Measurements from ENCODE around the gene PGM5.

Gene PGM5

GRCh38 chr9:68480807-68481206 lies 124.4 kb downstream of the PGM5 start:
- DNase-seq (ENCODE audit: insufficient read length) (no peak), FAIRE-seq (no peak)
- TF ChIP-seq TAF1 (IDR thresholded peaks at IDR 0.05; ENCODE audit: borderline replicate concordance, low read depth, low read length) (no peak), POLR2AphosphoS5 (IDR thresholded peaks at IDR 0.05; ENCODE audit: low read depth, low read length) (no peak), POLR2A (IDR thresholded peaks at IDR 0.05; ENCODE audit: low read depth, low read length) (no peak)

- TF ChIP-seq TAF1 (IDR thresholded peaks at IDR 0.05; ENCODE audit: borderline replicate concordance, low read depth, low read length): no peak
- TF ChIP-seq POLR2AphosphoS5 (IDR thresholded peaks at IDR 0.05; ENCODE audit: low read depth, low read length): no peak
- no peak for TF ChIP-seq POLR2A (IDR thresholded peaks at IDR 0.05; ENCODE audit: low read depth, low read length)
- FAIRE-seq (no peak), DNase-seq (ENCODE audit: insufficient read length) (no peak)
These were observed 126.1 kb downstream of the PGM5 start for GRCh38 chr9:68482548-68482947.

GRCh38 chr9:68488126-68488525 lies 131.7 kb downstream of the PGM5 start:
- no peak for TF ChIP-seq TAF1 (IDR thresholded peaks at IDR 0.05; ENCODE audit: borderline replicate concordance, low read depth, low read length)
- TF ChIP-seq POLR2AphosphoS5 (IDR thresholded peaks at IDR 0.05; ENCODE audit: low read depth, low read length): no peak
- no peak for TF ChIP-seq POLR2A (IDR thresholded peaks at IDR 0.05; ENCODE audit: low read depth, low read length)
- DNase-seq (ENCODE audit: insufficient read length): no peak
- FAIRE-seq: no peak

GRCh38 chr9:68489646-68490045 lies 133.2 kb downstream of the PGM5 start:
- TF ChIP-seq POLR2AphosphoS5 (IDR thresholded peaks at IDR 0.05; ENCODE audit: low read depth, low read length): no peak
- TF ChIP-seq TAF1 (IDR thresholded peaks at IDR 0.05; ENCODE audit: borderline replicate concordance, low read depth, low read length): no peak
- no peak for TF ChIP-seq POLR2A (IDR thresholded peaks at IDR 0.05; ENCODE audit: low read depth, low read length)
- DNase-seq (ENCODE audit: insufficient read length) (no peak), FAIRE-seq (no peak)

- DNase-seq (ENCODE audit: insufficient read length) (no peak), FAIRE-seq (no peak)
- TF ChIP-seq POLR2A (IDR thresholded peaks at IDR 0.05; ENCODE audit: low read depth, low read length) (no peak), TAF1 (IDR thresholded peaks at IDR 0.05; ENCODE audit: borderline replicate concordance, low read depth, low read length) (no peak), POLR2AphosphoS5 (IDR thresholded peaks at IDR 0.05; ENCODE audit: low read depth, low read length) (no peak)
These were observed 136.4 kb downstream of the PGM5 start for GRCh38 chr9:68492806-68493205.

GRCh38 chr9:68493541-68493940 lies 137.1 kb downstream of the PGM5 start:
- DNase-seq (ENCODE audit: insufficient read length): no peak
- no peak for TF ChIP-seq POLR2AphosphoS5 (IDR thresholded peaks at IDR 0.05; ENCODE audit: low read depth, low read length)
- TF ChIP-seq POLR2A (IDR thresholded peaks at IDR 0.05; ENCODE audit: low read depth, low read length): no peak
- no peak for TF ChIP-seq TAF1 (IDR thresholded peaks at IDR 0.05; ENCODE audit: borderline replicate concordance, low read depth, low read length)
- FAIRE-seq: no peak

GRCh38 chr9:68493958-68494577 lies 137.7 kb downstream of the PGM5 start:
- no peak for FAIRE-seq
- no peak for DNase-seq (ENCODE audit: insufficient read length)
- TF ChIP-seq POLR2AphosphoS5 (IDR thresholded peaks at IDR 0.05; ENCODE audit: low read depth, low read length) (no peak), TAF1 (IDR thresholded peaks at IDR 0.05; ENCODE audit: borderline replicate concordance, low read depth, low read length) (no peak), POLR2A (IDR thresholded peaks at IDR 0.05; ENCODE audit: low read depth, low read length) (no peak)

- TF ChIP-seq POLR2A (IDR thresholded peaks at IDR 0.05; ENCODE audit: low read depth, low read length) (no peak), POLR2AphosphoS5 (IDR thresholded peaks at IDR 0.05; ENCODE audit: low read depth, low read length) (no peak), TAF1 (IDR thresholded peaks at IDR 0.05; ENCODE audit: borderline replicate concordance, low read depth, low read length) (no peak)
- FAIRE-seq: no peak
- DNase-seq (ENCODE audit: insufficient read length): no peak
These were observed 138.8 kb downstream of the PGM5 start for GRCh38 chr9:68495247-68495646.

- no peak for DNase-seq (ENCODE audit: insufficient read length)
- FAIRE-seq: no peak
- TF ChIP-seq POLR2A (IDR thresholded peaks at IDR 0.05; ENCODE audit: low read depth, low read length): no peak
These were observed 139.9 kb downstream of the PGM5 start for GRCh38 chr9:68496356-68496755.

- no peak for TF ChIP-seq TAF1 (IDR thresholded peaks at IDR 0.05; ENCODE audit: borderline replicate concordance, low read depth, low read length)
- no peak for TF ChIP-seq POLR2AphosphoS5 (IDR thresholded peaks at IDR 0.05; ENCODE audit: low read depth, low read length)
- no peak for TF ChIP-seq POLR2A (IDR thresholded peaks at IDR 0.05; ENCODE audit: low read depth, low read length)
- DNase-seq (ENCODE audit: insufficient read length) (no peak), FAIRE-seq (no peak)
These were observed 141.2 kb downstream of the PGM5 start for GRCh38 chr9:68497629-68498028.

- no peak for DNase-seq (ENCODE audit: insufficient read length)
- no peak for FAIRE-seq
- TF ChIP-seq POLR2AphosphoS5 (IDR thresholded peaks at IDR 0.05; ENCODE audit: low read depth, low read length): no peak
- no peak for TF ChIP-seq POLR2A (IDR thresholded peaks at IDR 0.05; ENCODE audit: low read depth, low read length)
These were observed 142.4 kb downstream of the PGM5 start for GRCh38 chr9:68498816-68499215.

GRCh38 chr9:68500457-68501381 lies 144.3 kb downstream of the PGM5 start:
- TF ChIP-seq POLR2AphosphoS5 (IDR thresholded peaks at IDR 0.05; ENCODE audit: low read depth, low read length): no peak
- TF ChIP-seq TAF1 (IDR thresholded peaks at IDR 0.05; ENCODE audit: borderline replicate concordance, low read depth, low read length): no peak
- no peak for TF ChIP-seq POLR2A (IDR thresholded peaks at IDR 0.05; ENCODE audit: low read depth, low read length)
- DNase-seq (ENCODE audit: insufficient read length) (no peak), FAIRE-seq (no peak)
